ENCODE data around the gene TRIP13.

DNA sequence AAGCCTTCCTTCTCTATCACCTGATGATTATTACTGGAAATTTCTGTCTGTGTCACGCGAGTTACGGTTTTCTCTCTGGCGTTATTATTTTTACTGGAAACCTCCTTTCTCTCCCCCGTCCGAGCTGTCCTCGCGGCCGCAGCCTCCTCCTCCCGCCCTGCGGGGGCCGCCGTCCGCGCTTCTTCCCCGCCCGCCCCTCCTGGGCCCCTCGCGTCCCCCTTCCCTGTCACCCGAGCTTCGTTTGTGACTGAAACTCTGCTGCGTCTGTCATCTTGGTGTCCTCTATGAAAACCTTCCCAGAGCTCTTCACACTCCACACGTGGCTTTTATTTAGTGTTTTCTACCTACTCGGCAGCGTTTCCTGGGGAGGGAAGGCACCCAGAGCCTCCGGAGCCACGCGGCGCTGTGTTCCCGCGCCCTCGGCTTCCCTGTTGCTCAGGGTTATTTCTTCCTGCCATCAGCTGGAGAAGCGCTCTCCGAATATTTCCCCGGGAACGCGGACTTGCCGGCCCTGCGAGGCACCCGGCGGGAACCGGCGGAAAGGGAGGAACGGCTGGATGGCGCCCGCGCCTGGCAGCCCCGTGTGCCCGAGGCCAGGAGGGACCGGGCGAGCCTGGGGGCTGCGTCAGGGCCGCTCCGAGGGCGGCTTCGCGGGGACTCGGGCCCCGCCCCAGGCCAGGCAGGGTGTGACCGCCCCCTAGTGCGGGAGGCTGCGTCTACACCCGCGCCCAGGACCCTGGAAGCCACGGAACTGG is 33.9 kb downstream of the TRIP13 start:
- TF ChIP-seq, protein P1, sequence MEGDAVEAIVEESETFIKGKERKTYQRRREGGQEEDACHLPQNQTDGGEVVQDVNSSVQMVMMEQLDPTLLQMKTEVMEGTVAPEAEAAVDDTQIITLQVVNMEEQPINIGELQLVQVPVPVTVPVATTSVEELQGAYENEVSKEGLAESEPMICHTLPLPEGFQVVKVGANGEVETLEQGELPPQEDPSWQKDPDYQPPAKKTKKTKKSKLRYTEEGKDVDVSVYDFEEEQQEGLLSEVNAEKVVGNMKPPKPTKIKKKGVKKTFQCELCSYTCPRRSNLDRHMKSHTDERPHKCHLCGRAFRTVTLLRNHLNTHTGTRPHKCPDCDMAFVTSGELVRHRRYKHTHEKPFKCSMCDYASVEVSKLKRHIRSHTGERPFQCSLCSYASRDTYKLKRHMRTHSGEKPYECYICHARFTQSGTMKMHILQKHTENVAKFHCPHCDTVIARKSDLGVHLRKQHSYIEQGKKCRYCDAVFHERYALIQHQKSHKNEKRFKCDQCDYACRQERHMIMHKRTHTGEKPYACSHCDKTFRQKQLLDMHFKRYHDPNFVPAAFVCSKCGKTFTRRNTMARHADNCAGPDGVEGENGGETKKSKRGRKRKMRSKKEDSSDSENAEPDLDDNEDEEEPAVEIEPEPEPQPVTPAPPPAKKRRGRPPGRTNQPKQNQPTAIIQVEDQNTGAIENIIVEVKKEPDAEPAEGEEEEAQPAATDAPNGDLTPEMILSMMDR (IDR thresholded peaks at IDR 0.05) = peak; percentile 22 to 32 (median 24)
- TF ChIP-seq POLR2A (IDR thresholded peaks at IDR 0.05) = no peak

Data from right lobe of liver (tissue), 4 donors.